ENCODE measurements around the gene ULBP3.
"Not testable (repeated sequence)": the region's sequence is repeated elsewhere in the genome, so short reads cannot be mapped to it uniquely, and the experiment has no call there.

The ULBP3 gene

DNA sequence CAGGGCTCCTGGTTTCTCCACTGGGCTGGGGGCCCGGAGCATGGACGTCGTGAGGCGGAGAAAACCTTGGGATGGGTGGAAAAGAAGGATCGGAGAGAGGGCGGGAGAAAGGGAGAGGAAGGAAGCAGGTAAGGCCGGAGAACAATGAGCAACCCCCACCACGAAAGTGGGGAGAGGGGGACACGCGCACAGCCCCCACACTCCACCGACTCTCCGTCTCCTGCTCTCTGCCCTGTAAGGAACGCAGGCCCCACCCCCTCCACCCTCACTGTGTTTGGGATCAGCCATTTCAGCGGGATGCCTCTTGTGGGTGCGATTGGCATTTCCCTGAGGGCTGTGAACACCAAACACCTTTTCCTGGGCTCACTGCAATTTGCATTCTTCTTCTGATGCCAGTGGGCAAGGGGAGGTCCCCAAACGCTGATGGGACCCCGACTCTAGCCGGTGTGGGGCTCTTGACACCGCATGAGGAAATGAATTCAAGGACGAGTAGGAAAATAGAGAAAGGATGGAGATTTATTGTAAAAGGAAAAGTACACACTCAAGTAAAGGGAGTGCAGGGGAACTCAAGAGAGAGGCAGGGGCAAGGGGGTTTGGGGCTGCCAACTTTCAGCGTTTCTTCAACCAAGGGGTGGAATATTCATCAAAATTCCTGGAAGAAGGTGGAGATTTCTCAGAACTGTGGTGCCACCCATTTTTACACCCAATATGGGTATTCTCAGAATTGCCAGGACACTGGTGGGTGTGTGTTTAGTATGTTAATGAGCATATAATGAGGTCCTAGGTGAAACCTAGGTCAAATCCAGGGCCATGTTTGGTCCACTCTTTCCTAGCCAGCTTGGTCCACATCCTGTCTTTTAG, 30.5 kb downstream of the ULBP3 start:
- DNase-seq = no peak

DNA sequence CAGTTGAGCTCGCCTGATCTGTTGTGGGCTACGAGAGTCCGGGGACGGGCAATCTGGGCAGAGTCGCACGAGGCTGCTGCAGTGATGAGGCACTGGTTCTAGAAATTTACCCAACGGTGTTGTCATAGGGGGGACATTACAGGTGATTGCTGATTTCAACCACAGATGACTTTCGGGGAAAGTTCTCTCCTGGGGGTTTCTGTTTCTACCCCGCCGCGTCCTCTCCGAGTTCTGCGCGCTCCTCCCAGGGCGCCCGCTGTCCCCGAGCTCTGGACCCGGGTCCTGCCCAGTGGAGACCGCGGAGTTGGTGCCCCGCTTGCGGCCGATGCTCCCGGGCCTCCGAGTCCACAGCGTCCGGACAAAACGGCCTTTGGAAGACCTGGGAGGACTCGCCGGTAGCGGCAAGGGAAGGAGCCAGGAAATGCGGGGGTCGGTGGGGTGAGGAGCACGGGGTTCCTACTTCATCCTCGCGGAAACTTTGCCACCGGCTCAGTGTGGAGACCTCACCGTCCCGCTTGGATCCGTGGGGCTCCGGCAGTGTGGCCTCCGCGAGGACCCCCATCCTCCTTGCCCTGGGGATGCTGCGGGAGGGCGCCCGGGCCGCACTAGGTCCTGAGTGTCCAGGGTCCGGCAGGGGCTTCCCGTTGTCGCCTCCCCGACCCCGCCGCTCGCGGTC, 31.3 kb downstream of the ULBP3 start:
- DNase-seq = no peak

DNA sequence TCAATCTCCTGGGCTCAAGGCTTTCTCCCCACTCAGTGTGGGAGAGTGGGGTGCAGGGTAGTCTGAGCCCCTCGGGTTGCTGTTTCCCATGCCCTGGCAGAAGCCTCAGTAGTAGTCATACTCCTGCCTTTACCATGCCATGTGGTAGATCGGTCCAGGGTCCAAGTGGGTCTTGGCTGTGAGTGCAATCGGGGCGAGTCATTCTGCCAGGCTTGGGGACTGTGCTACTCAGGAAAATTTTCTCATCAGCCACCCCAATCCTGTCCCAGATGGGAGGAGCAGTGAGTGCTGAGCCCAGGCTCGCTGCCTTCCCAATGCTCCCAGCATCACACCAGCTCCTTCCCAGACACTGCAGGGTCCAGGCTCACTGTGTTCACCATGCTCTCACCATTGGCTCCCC, 32.8 kb downstream of the ULBP3 start:
- DNase-seq = no peak

DNA sequence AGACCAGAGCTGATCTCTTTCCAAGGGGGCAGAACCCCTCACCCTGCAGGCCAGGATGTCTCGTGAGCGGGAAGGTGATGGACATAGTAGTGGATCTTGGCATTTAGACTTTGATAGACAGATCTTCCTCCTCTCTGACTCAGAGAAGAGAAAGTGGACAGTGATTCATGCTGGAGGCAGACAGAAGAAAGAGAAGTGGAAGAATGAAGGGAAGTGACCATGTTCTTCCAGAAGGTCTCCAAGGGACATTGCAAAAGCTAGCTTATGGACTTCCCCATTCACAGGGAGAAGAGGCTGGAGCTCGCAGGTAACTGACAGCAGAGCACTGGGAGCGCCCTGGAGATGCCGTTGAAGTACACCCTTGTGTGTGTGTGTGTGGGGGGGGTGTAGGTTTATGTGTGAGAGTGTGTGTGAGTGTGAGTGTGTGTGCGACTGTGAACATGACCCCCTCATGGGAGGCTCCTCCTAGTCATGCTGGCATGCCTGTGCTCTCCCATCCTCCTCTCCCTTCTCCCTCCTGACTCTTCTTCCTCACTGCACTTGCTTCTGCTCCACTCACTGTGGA, 35.6 kb downstream of the ULBP3 start:
- DNase-seq = no peak

DNA sequence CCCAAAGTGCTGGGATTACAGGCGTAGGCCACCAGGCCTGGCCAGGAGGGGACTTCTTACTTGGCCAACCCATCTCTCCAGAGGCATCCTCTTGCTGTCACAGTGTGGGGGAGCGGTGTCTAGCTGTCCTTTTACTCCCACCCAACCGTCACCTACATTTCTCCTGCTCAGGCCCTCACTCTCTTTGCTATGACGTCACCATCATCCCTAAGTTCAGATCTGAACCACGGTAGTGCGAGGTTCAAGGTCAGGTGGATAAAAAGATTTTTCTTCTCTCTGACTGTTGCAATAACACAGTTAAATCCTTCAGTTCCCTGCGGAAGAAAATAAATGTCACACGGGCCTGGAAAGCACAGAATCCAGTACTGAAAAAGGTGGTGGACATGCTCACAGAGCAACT, 36.3 kb downstream of the ULBP3 start:
- DNase-seq = no peak

DNA sequence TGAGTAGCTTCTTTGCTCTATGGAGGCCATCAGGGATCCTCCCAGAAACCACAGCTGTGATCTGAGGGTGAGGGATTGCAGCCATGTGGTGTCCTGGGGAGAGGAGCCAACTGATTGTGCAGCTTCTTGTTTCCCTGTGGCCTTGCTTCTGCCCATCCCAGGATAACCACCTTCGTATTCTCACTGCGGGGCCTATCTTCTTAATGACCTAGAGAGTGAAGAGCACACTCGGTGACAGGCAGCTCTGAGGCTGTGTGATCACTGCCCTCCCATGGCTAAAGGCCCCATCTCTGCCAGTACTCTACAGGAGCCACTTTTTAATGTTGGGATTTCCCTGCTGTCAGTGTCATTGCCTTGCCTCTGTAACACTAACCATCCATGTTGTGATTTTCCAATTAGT, 38.3 kb downstream of the ULBP3 start:
- no peak for DNase-seq

DNA sequence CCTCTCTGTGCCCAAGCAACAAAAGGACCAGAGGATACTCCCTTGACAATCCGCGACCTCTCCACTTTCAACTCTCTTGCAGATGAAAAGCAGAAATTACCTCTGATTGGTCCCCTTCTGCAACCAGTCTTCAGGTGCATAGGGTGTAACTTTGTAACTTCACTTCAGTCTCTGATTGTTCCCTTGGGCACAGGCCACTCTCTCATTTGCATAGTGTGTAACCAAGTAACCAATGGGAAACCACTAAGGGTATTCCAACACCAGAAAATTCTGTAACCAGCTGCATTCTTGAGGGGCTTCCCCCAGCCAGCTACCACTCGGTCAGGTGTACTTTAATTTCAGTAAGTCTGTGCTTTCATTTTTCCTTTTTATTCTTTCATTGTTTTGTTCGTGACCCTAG, 39.2 kb downstream of the ULBP3 start:
- no peak for DNase-seq

DNA sequence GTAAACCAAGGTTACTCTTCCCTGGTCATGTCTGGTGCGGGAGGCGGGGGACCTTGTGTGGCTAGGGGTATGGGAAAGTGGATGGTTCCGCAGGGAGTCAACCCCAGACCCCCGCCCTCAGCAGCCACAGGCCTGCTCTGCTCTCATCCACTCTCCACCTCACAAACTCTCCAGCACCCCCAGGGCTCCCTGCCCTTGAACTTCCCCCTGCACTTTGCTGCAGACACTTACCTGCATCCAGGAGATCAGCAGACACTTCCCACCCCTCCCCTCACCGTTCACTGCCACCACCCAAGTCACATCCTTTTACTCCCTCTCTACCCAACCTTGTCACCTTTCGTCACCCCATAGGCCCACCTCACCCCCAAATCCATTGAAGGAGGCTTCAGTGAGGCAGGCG, 39.6 kb downstream of the ULBP3 start:
- DNase-seq = no peak

DNA sequence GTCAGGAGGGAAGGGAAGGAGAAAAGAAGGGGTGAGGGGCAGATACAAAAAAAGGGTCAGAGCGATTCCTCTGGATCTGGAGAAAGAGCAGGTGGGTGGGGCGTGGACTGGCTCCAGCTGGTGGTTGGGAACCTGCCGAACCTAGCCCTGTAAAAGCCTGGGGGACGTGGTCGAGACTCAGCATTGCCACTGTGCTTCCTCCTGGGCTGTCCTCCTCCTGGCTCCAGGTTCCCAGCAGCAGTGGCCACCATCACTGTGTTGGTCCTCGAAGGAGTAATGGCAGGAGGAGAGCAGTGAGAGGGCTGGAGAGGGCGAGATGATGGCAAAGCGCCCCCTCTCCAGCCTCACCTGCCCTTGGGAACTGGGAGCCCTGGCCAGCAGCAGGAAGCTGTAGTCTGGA, 40.1 kb downstream of the ULBP3 start:
- DNase-seq = no peak

DNA sequence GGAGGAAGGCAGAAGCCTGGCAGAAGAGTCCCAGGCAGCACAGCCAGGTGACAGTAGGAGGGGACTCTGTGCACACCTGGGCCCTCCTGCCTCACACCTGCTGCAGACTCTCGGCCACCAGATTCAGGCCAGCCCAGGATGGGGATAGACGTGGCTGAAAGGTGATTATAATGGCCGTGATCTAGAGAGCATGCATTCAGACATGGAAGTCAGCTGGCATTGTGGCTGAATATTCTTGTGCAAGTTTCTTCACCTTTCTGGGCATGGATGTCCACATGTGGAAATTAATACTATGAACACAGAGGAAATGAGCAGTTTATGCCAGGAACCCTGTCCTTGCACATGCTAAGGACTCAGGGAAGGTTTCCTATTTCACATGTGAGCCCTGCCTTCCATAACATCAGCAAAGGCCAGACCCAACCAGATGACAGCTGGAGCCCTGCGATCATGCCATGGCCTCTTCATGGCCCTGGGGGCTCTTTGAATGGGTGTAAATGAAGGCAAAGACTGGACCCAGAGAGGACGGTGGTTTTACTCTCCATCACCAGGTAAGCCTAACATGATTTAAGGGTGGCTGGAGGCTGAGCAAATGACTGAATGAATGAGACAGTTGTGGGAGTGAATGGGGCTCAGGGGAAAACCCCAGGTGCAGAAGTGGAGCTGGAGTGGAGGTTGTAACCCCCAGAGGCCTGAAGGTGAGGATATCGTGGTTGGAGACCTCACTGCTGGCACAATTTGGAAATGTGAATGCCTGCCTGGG, 40.9 kb downstream of the ULBP3 start:
- no peak for DNase-seq

DNA sequence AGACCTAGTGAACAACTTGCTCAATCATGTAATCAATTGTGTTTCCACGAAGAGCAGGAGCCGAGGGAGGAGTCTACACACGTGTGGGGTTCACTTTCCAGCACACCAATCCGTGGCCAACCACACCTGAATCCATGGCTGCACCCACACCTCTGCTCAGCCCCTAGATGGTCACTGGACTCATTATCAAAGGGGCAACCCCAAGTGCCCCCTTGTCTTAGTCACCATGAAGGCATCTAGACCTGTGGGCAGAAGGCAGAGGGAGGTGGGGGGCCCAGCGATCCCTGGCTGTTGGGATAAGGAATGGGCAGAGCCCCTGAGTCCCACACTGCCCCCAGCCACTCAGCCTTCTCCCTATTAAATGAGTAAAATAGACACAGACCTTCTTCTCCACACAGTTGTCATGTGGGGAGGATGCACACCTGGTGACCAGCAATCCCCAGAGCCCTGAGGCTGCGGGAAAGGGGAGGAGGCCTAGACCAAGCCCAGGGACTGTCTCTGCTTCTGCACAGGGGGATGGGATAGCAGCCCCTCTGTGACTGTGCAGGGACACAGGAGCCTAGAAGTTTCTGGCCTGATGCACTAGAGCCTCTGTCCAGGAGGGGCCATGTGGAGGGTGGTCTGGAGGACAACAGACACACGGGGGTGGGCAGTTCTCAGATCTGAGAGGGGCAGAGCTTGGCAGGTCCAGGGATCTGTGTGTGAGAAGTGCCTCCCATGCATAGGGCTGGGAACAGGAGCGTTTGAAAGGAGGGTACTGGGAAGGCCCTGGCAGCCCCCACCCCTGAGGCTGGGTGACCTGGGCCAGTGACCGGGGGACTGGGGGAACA, 41.7 kb downstream of the ULBP3 start:
- no peak for DNase-seq

DNA sequence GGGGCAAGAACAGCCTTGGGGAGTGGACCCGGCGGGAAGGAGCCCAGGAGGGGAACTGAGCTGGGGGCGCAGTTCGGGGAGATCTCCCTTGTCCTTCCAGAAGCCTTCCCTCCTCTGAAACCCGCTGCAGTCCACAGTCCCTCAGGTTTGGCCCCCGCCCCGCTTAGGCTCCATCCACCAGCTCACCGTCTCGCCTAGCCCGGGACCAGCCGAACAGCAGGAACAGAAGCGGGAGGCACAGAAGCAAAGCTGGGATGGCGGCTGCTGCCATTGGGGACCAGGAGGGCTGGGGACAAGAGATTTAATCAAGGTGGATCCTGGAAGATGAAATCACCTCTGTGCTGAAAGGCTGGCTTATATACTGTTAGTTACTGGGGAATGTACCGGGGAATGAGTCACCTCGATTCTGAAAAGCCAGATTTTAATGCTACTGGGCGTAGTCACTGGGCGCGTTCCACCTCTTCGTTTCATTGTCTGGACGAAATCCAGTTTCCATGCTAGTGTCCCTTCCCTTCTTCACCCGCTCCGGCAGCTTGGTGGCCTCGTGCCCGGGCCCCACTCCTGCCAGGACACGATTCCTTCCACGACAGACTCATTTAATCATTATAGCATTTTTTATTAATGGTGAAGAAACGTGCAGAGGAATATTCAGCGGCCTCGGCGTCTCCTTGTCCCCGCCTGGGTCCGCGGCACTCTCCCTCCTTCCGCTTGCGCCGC, 43.6 kb downstream of the ULBP3 start, which contains the start of gene RAET1L:
Gene RAET1L (minus strand): TSS at position 332 of the 717 bp plus-strand sequence. CDS start 61 bp downstream, at position 271.
- DNase-seq = peak; percentile 8

DNA sequence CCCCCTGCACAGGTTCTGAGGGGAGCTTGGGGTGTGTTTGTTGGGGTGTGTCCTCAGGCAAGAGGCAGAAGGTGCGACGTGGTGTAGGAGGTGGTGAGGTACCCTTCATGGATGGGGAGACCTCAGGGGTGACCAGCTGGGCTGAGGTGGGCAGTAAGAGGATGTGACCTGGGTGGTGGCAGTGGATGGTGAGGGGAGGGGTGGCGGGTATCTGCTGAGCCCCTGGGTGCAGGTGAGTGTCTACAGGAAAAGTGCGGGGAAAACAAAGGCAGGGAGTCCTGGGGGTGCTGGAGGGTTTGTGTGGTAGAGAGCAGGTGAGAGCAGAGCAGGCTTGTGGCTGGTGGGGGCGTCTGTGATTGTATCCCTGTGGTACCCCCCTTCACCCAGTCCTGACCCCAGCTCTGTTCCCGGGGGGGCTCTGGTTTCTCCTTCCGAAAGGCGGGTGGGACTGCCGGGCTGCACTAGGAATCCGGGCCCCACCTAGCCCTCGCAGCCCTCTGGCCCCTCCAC, 44.2 kb downstream of the ULBP3 start:
- DNase-seq = no peak

DNA sequence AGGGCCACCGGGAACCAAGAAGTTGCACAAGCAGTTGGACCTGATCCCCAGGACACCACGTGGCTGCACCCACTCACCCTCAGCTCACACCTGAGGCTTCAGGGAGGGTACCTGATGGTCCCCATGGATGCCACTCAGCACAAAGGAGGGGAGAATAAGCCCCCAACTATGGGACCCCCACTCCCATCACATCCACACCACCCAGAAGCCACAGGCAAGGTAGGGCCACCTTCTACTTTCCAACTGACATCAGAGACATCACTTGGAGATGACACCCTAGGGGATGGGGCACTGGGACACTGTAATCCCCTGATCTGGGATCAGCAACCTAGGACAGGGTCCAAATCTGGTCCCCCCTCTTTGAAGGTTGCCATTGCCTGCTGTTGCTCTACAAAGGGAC, 44.9 kb downstream of the ULBP3 start:
- not testable (repeated sequence) for DNase-seq

DNA sequence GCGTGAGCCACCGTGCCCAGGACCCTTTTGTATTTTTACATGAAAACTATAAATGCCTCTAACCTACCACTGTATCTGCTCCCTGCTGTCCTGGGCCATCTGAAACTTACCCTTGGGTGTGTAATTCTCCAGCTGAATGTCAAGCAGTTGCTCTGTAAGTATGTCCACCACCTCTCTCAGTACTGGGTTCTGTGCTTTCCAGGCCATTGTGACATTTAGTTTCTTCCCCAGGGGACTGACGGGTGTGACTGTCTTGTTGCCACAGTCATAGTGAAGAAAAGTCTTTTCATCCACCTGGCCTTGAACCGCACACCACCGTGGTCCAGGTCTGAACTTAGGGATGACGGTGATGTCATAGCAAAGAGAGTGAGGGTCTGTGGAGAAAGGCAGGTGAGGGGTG, 47.1 kb downstream of the ULBP3 start:
- not testable (repeated sequence) for DNase-seq

DNA sequence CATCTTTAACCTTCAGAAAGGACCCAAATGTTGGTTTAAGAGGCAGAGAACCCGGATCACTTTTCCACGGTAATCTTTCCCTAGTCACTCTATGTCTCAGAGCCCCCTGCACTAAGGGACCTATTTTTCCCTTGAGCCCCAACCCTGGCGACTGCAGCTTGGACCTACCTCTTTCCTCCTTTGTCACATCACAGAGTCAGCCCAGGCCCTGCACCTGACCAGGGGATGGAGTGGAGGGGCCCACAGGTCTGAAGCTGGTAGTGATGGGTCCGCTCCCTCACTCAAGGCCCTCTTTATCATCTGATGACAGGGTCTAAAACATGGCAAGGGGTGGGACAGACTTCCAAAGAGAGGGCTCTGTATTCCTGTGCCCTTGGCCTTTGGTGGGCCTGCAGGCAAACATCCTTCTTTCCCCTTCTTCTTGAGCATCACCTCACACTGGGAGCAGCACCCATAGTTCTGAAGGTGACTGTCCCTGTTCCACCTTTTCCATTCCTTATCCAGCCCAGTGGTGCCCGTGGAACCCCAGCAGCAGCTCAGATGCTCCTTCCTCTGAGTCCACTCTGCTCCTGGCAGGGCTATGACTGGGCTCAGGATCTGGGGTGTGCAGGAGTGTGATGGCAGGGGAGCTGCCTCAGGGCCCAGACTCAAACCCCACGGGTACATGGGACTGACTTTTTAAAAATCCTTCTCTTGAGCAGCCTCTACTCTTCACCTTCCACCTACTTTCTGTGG, 49.9 kb downstream of the ULBP3 start:
- DNase-seq = no peak

DNA sequence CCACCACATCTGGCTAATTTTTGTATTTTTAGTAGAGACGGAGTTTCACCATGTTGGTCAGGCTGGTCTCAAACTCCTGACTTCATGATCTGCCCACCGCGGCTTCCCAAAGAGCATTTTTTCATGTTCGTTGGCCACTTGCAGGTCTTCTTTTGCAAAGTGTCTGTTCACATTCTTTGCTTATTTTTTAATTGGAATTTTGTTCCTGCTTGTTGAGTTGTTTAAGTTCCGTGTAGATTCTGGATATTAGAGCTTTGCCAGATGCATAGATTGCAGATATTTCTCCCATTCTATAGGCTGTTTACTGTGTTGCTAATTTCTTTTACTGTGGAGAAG, 51.8 kb downstream of the ULBP3 start:
- not testable (repeated sequence) for DNase-seq

DNA sequence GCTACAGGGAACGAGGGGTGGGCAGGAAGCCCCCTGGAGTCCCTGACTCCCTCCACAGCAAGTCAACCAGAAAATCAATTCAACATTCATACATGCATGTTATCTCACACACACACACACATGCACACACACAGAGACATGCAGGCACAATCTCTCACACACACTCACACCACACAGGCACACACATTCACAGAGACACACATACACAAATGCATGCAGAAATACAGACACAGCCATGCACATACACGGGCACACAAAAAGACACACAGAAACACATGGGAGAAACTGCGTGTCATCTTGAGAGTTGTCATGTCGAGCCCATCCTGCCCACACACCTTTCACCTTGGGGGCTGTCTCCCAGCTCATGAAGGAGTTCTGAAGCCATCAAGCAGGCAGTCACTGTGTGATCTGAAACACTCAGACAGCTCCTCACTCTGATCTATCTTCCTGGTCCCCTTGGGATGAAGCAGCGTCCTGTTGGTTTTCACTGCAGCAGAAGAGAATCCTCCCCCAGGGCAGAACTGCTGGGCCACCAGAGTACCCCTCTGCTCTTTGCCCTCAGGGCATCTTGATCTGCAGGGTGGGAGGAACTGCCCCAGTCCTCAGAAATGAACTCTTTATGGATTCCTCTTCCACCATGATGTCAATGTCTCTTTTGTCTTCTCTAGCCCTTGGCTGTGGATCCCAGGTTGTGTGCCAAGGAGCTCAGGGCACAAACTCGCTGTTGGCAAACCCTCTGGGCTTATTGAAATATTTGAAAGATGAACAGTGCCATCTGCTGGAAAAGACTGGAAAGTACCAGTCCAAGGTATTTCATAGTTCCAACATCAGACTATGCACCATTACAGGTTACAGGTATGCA, 52.4 kb downstream of the ULBP3 start:
- peak; percentile 14 for DNase-seq

DNA sequence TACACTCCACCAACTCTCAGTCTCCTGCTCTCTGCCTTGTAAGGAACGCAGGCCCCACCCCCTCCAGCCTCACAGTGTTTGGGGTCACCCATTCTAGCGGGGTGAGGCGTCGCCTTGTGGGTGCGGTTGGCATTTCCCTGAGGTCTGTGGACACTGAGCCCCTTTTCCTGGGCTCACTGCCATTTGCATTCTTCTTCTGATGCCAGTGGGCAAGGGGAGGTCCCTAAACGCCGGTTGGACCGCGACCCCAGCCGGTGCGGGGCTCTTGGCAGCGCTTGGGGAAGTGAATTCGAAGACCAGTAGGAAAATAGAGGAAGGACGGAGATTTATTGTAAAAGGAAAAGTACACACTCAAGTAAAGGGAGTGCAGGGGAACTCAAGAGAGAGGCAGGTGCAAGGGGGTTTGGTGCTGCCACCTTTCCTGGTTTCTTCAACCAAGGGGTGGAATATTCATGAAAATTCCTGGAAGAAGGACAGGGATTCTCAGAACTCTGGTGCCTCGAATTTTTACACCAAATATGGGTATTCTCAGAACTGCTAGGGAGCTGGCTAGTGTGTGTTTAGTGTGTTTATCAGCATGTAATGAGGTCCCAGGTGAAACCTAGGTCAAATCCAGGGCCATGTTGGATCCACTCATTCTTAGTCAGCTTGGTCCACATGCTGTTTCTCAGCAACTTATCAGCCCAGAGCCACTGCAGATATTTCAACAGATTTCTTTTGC, 53.5 kb downstream of the ULBP3 start:
- not testable (repeated sequence) for DNase-seq

Measured in T1000 (cell line).